Glomerular endothelial cell (primary cell): ENCODE measurements around the gene TSR3. TPM values are rescaled to one million over a fixed set of nuclear protein-coding genes. Genes with fewer than 3 reads are reported as not detected.

Experiments
- DNase-seq: peaks from one replicate; pipeline ENCODE4 v3.0.0-alpha.2; 2011; ENCODE audit warnings: low read depth, low spot score; ENCODE audit errors: extremely low read depth
- total RNA-seq: library from RNA; depleted of rRNA; stranded (reverse); fragments of >200 nt; gene quantifications from 2 replicates; pipeline ENCODE4 v1.2.3, GENCODE V29; 2015

TSR3 gene
- total RNA-seq, 1 donor from 2014 or later = 119 TPM

- no peak for DNase-seq
Measured at GRCh38 chr16:1355591-1355990, 3.9 kb upstream of the TSR3 start.

GRCh38 chr16:1354815-1355540 is 3.3 kb upstream of the TSR3 start:
- no peak for DNase-seq

GRCh38 chr16:1351215-1351581 is 480 bp downstream of the TSR3 start:
- no peak for DNase-seq

GRCh38 chr16:1350691-1351090 is 987 bp downstream of the TSR3 start:
- no peak for DNase-seq

- DNase-seq = no peak
Measured at GRCh38 chr16:1349951-1350350, 1.7 kb downstream of the TSR3 start.

GRCh38 chr16:1349351-1349750 is 2.3 kb downstream of the TSR3 start:
- no peak for DNase-seq

GRCh38 chr16:1348926-1349325 is 2.8 kb downstream of the TSR3 start:
- no peak for DNase-seq

- DNase-seq = no peak
Measured at GRCh38 chr16:1348441-1348840, 3.2 kb downstream of the TSR3 start.

GRCh38 chr16:1347962-1348361 is 3.7 kb downstream of the TSR3 start:
- no peak for DNase-seq

- DNase-seq = no peak
Measured at GRCh38 chr16:1347286-1347855, 4.3 kb downstream of the TSR3 start.

- no peak for DNase-seq
Measured at GRCh38 chr16:1346422-1347285, 5.0 kb downstream of the TSR3 start.

GRCh38 chr16:1345651-1346421 is 5.8 kb downstream of the TSR3 start:
- no peak for DNase-seq

GRCh38 chr16:1345087-1345486 is 6.6 kb downstream of the TSR3 start:
- no peak for DNase-seq

GRCh38 chr16:1344499-1344898 is 7.2 kb downstream of the TSR3 start:
- no peak for DNase-seq

- DNase-seq = no peak
Measured at GRCh38 chr16:1343428-1344242, 8.0 kb downstream of the TSR3 start.

- DNase-seq = peak; percentile 29
Measured at GRCh38 chr16:1342526-1343427, 8.9 kb downstream of the TSR3 start.

- DNase-seq = no peak
Measured at GRCh38 chr16:1341495-1342420, 9.9 kb downstream of the TSR3 start.
